ENCODE results near the gene TLL1.

- TF ChIP-seq CTCF (conservative IDR thresholded peaks at IDR 0.05; ENCODE audit: low read depth, low read length) (no peak), EZH2 (IDR thresholded peaks at IDR 0.05; ENCODE audit: borderline replicate concordance, low read depth, low read length, poor library complexity, severe bottlenecking) (no peak)
Measured at GRCh38 chr4:166134285-166134684, 261.2 kb downstream of the TLL1 start.
